GM23338 (cell line): ENCODE data around the gene NKX2-4. TPM values are rescaled to one million over a fixed set of nuclear protein-coding genes. Genes with fewer than 3 reads are reported as not detected.

Experiments used
- ATAC-seq: fragments of 200-7000 bp; cut with Tn5 transposase; 3 replicates; pipeline ENCODE4 v1.9.1; 2020
- DNase-seq: peaks from one replicate; pipeline ENCODE4 v3.0.0-alpha.2; 2015; ENCODE audit warnings: low spot score
- H2AFZ ChIP-seq: fragments of 200-600 bp; sonication (generic); 2 replicates; pipeline ENCODE4 v1.8.0; 2016; ENCODE audit warnings: antibody characterized with exemption, mild to moderate bottlenecking, moderate library complexity
- H3F3A ChIP-seq: fragments of 200-600 bp; sonication (generic); replicated peaks from 2 replicates; pipeline ENCODE4 v1.8.0; 2017; ENCODE audit warnings: antibody characterized with exemption, mixed run types, low read depth
- H3K27ac ChIP-seq: fragments of 200-600 bp; sonication (generic); 2 replicates; pipeline ENCODE4 v1.6.1; 2016; ENCODE audit warnings: low read depth
- H3K27me3 ChIP-seq: fragments of 200-600 bp; sonication (generic); 2 replicates; pipeline ENCODE4 v1.8.0; 2016; ENCODE audit warnings: mild to moderate bottlenecking, mixed run types, moderate library complexity; ENCODE audit not compliant: insufficient read depth
- H3K36me3 ChIP-seq: fragments of 200-600 bp; sonication (generic); 2 replicates; pipeline ENCODE4 v1.8.0; 2016; ENCODE audit warnings: mild to moderate bottlenecking; ENCODE audit not compliant: insufficient read depth
- H3K4me1 ChIP-seq: fragments of 200-600 bp; sonication (generic); 2 replicates; pipeline ENCODE4 v1.8.0; 2016; ENCODE audit warnings: mild to moderate bottlenecking, moderate library complexity; ENCODE audit not compliant: insufficient read depth
- H3K4me2 ChIP-seq: fragments of 200-600 bp; sonication (generic); 2 replicates; pipeline ENCODE4 v1.7.1; 2017; ENCODE audit warnings: mixed run types
- H3K4me3 ChIP-seq: fragments of 200-600 bp; sonication (generic); 2 replicates; pipeline ENCODE4 v1.6.1; 2016; ENCODE audit warnings: mixed run types
- H3K79me2 ChIP-seq: fragments of 200-600 bp; sonication (generic); replicated peaks from 2 replicates; pipeline ENCODE4 v1.8.0; 2017; ENCODE audit warnings: mild to moderate bottlenecking; ENCODE audit not compliant: insufficient read depth
- H3K9me2 ChIP-seq: fragments of 200-600 bp; sonication (generic); 2 replicates; pipeline ENCODE4 v1.8.0; 2017; ENCODE audit not compliant: insufficient read depth
- H4K20me1 ChIP-seq: fragments of 200-600 bp; sonication (generic); replicated peaks from 2 replicates; pipeline ENCODE4 v1.8.0; 2017; ENCODE audit warnings: mild to moderate bottlenecking; ENCODE audit not compliant: insufficient read depth
- H3K27ac Mint-ChIP-seq: 2 replicates; pipeline ENCODE4 v1.8.0; 2020; ENCODE audit warnings: inconsistent platforms, mild to moderate bottlenecking, moderate library complexity, mixed read lengths
- H3K27me3 Mint-ChIP-seq: 3 replicates; pipeline ENCODE4 v1.8.0; 2022; ENCODE audit warnings: low read depth, mild to moderate bottlenecking, moderate library complexity, mixed read lengths, inconsistent platforms; ENCODE audit not compliant: insufficient read depth, poor library complexity
- H3K36me3 Mint-ChIP-seq: 3 replicates; pipeline ENCODE4 v1.8.0; 2021; ENCODE audit warnings: low read depth, mild to moderate bottlenecking, inconsistent platforms, moderate library complexity, mixed read lengths
- H3K4me1 Mint-ChIP-seq: 3 replicates; pipeline ENCODE4 v1.8.0; 2020; ENCODE audit warnings: mild to moderate bottlenecking, inconsistent platforms, mixed read lengths
- H3K4me3 Mint-ChIP-seq: 3 replicates; pipeline ENCODE4 v1.8.0; 2021; ENCODE audit warnings: moderate library complexity, mild to moderate bottlenecking, inconsistent platforms, mixed read lengths
- H3K9me3 Mint-ChIP-seq: 3 replicates; pipeline ENCODE4 v1.8.0; 2020; ENCODE audit warnings: moderate library complexity, mild to moderate bottlenecking, inconsistent platforms, mixed read lengths
- CREB1 ChIP-seq: fragments of 250-450 bp; sonication (Bioruptor Pico); IDR thresholded peaks from 2 replicates; pipeline ENCODE4 v1.5.0; 2020; ENCODE audit warnings: low read depth, mild to moderate bottlenecking, moderate library complexity
- EZH2 ChIP-seq: fragments of 200-600 bp; sonication (generic); IDR thresholded peaks from one replicate; pipeline ENCODE4 v1.8.0; 2017; ENCODE audit warnings: antibody characterized with exemption, mild to moderate bottlenecking, low read depth; ENCODE audit not compliant: unreplicated experiment
- EZH2phosphoT487 ChIP-seq: fragments of 200-600 bp; sonication (generic); IDR thresholded peaks from one replicate; pipeline ENCODE4 v1.8.1; 2018; ENCODE audit warnings: antibody characterized with exemption; ENCODE audit not compliant: unreplicated experiment
- JUNB ChIP-seq: IDR thresholded peaks from one replicate; pipeline ENCODE4 v1.6.1; 2016; ENCODE audit warnings: antibody characterized with exemption; ENCODE audit not compliant: unreplicated experiment
- NANOG ChIP-seq: IDR thresholded peaks from 2 replicates; pipeline ENCODE4 v1.6.1; 2016; ENCODE audit warnings: antibody characterized with exemption, borderline replicate concordance
- POLR2AphosphoS5 ChIP-seq: IDR thresholded peaks from 2 replicates; pipeline ENCODE4 v1.6.1; 2016; ENCODE audit warnings: antibody characterized with exemption, low read depth
- STAT1 ChIP-seq: IDR thresholded peaks from one replicate; pipeline ENCODE4 v1.6.1; 2016; ENCODE audit warnings: antibody characterized with exemption; ENCODE audit not compliant: unreplicated experiment
- ZNF114 ChIP-seq: fragments of 250-450 bp; sonication (Bioruptor Pico); IDR thresholded peaks from 2 replicates; pipeline ENCODE4 v1.5.0; 2020; ENCODE audit warnings: mild to moderate bottlenecking, moderate library complexity
- ZNF331 ChIP-seq: fragments of 250-450 bp; sonication (Bioruptor Pico); IDR thresholded peaks from 2 replicates; pipeline ENCODE4 v1.5.0; 2020; ENCODE audit warnings: low read depth, mild to moderate bottlenecking, moderate library complexity
- polyA plus RNA-seq: library from polyadenylated mRNA; unstranded; fragments of >200 nt; fragmentation: Nextera tagmentation; extraction: Ambion mirVana; gene quantifications from 2 replicates; pipeline ENCODE4 v1.2.1, GENCODE V29; 2016
- total RNA-seq: library from RNA; depleted of rRNA; stranded (reverse); fragments of >200 nt; shearing (Covaris generic); gene quantifications from 2 replicates; pipeline ENCODE4 v1.2.3, GENCODE V29; 2014
- TF ChIP-seq, protein P1 (sequence below): fragments of 250-450 bp; sonication (Bioruptor Pico); IDR thresholded peaks from 2 replicates; pipeline ENCODE4 v1.5.0; 2020; ENCODE audit warnings: mild to moderate bottlenecking, moderate library complexity
- TF ChIP-seq, protein P2 (sequence below), 2 experiments: fragments of 200-600 bp in 1 of 2; sonication (generic) in 1 of 2; conservative IDR thresholded peaks; 2 replicates each; pipeline versions ENCODE4 v1.5.1 to v1.6.1; 2016 to 2017; ENCODE audit warnings: antibody characterized with exemption in 2 of 2, low read depth in 2 of 2, mild to moderate bottlenecking in 2 of 2, moderate library complexity in 1 of 2
- TF ChIP-seq, protein P3 (sequence below): IDR thresholded peaks from 2 replicates; pipeline ENCODE4 v1.6.1; 2016; ENCODE audit warnings: antibody characterized with exemption
- TF ChIP-seq, protein P4 (sequence below): IDR thresholded peaks from one replicate; pipeline ENCODE4 v1.6.1; 2018; ENCODE audit warnings: antibody characterized with exemption; ENCODE audit not compliant: unreplicated experiment

Gene NKX2-4
- total and polyA plus RNA-seq, 2 experiments from 2014 or later, result 0.61 to 2.1 TPM

DNA sequence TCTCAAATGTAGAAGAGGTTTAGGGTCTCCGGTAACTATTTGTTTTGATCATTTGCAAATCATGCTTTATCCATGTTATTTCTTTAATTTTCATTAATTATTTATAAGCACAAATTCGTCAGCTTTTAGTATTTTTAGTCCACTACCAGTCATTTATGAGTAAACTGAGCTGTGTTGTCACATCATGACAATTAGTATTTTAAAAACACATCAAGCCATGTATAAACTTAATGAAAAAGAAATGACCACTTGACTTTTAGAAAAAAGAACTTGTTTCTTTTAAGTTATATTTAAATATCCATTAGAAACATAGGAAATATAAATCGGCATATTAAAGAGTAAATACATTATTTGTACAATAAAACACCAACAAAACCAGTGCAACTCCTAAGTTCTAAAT, 2.8 kb downstream of the NKX2-4 start:
- Histone ChIP-seq H4K20me1 (peaks cover 16% of the 10 kb centered on the region), H3K4me2 (no peak overlapping the region), H3K4me3 (no peak overlapping the region), H3K36me3 (no peaks in the 10 kb centered on the region), H2AFZ (no peak overlapping the region), H3K9me2 (no peaks in the 10 kb centered on the region), H3K27ac (no peak overlapping the region), H3F3A (0 out of 2 replicates have a peak, but pooled peaks cover 4% of the 10 kb centered on the region), H3K4me1 (peaks cover 51% of the 10 kb centered on the region), H3K27me3 (peaks cover 96% of the 10 kb centered on the region), H3K79me2 (no peaks in the 10 kb centered on the region)
- TF ChIP-seq, protein P1, sequence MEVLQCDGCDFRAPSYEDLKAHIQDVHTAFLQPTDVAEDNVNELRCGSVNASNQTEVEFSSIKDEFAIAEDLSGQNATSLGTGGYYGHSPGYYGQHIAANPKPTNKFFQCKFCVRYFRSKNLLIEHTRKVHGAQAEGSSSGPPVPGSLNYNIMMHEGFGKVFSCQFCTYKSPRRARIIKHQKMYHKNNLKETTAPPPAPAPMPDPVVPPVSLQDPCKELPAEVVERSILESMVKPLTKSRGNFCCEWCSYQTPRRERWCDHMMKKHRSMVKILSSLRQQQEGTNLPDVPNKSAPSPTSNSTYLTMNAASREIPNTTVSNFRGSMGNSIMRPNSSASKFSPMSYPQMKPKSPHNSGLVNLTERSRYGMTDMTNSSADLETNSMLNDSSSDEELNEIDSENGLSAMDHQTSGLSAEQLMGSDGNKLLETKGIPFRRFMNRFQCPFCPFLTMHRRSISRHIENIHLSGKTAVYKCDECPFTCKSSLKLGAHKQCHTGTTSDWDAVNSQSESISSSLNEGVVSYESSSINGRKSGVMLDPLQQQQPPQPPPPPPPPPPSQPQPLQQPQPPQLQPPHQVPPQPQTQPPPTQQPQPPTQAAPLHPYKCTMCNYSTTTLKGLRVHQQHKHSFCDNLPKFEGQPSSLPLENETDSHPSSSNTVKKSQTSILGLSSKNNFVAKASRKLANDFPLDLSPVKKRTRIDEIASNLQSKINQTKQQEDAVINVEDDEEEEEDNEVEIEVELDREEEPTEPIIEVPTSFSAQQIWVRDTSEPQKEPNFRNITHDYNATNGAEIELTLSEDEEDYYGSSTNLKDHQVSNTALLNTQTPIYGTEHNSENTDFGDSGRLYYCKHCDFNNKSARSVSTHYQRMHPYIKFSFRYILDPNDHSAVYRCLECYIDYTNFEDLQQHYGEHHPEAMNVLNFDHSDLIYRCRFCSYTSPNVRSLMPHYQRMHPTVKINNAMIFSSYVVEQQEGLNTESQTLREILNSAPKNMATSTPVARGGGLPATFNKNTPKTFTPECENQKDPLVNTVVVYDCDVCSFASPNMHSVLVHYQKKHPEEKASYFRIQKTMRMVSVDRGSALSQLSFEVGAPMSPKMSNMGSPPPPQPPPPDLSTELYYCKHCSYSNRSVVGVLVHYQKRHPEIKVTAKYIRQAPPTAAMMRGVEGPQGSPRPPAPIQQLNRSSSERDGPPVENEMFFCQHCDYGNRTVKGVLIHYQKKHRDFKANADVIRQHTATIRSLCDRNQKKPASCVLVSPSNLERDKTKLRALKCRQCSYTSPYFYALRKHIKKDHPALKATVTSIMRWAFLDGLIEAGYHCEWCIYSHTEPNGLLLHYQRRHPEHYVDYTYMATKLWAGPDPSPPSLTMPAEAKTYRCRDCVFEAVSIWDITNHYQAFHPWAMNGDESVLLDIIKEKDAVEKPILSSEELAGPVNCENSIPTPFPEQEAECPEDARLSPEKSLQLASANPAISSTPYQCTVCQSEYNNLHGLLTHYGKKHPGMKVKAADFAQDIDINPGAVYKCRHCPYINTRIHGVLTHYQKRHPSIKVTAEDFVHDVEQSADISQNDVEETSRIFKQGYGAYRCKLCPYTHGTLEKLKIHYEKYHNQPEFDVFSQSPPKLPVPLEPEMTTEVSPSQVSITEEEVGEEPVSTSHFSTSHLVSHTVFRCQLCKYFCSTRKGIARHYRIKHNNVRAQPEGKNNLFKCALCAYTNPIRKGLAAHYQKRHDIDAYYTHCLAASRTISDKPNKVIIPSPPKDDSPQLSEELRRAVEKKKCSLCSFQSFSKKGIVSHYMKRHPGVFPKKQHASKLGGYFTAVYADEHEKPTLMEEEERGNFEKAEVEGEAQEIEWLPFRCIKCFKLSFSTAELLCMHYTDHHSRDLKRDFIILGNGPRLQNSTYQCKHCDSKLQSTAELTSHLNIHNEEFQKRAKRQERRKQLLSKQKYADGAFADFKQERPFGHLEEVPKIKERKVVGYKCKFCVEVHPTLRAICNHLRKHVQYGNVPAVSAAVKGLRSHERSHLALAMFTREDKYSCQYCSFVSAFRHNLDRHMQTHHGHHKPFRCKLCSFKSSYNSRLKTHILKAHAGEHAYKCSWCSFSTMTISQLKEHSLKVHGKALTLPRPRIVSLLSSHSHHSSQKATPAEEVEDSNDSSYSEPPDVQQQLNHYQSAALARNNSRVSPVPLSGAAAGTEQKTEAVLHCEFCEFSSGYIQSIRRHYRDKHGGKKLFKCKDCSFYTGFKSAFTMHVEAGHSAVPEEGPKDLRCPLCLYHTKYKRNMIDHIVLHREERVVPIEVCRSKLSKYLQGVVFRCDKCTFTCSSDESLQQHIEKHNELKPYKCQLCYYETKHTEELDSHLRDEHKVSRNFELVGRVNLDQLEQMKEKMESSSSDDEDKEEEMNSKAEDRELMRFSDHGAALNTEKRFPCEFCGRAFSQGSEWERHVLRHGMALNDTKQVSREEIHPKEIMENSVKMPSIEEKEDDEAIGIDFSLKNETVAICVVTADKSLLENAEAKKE, result no peak
- no peak for TF ChIP-seq NANOG
- TF ChIP-seq JUNB, result no peak
- TF ChIP-seq ZNF331, result no peak
- TF ChIP-seq, protein P2, sequence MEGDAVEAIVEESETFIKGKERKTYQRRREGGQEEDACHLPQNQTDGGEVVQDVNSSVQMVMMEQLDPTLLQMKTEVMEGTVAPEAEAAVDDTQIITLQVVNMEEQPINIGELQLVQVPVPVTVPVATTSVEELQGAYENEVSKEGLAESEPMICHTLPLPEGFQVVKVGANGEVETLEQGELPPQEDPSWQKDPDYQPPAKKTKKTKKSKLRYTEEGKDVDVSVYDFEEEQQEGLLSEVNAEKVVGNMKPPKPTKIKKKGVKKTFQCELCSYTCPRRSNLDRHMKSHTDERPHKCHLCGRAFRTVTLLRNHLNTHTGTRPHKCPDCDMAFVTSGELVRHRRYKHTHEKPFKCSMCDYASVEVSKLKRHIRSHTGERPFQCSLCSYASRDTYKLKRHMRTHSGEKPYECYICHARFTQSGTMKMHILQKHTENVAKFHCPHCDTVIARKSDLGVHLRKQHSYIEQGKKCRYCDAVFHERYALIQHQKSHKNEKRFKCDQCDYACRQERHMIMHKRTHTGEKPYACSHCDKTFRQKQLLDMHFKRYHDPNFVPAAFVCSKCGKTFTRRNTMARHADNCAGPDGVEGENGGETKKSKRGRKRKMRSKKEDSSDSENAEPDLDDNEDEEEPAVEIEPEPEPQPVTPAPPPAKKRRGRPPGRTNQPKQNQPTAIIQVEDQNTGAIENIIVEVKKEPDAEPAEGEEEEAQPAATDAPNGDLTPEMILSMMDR (conservative IDR thresholded peaks at IDR 0.05; ENCODE audit: low read depth in 2 of 2), result no peak
- TF ChIP-seq EZH2phosphoT487, result no peak
- TF ChIP-seq, protein P3, sequence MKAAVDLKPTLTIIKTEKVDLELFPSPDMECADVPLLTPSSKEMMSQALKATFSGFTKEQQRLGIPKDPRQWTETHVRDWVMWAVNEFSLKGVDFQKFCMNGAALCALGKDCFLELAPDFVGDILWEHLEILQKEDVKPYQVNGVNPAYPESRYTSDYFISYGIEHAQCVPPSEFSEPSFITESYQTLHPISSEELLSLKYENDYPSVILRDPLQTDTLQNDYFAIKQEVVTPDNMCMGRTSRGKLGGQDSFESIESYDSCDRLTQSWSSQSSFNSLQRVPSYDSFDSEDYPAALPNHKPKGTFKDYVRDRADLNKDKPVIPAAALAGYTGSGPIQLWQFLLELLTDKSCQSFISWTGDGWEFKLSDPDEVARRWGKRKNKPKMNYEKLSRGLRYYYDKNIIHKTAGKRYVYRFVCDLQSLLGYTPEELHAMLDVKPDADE, result no peak
- no peak for TF ChIP-seq STAT1
- TF ChIP-seq ZNF114, result no peak
- TF ChIP-seq, protein P4, sequence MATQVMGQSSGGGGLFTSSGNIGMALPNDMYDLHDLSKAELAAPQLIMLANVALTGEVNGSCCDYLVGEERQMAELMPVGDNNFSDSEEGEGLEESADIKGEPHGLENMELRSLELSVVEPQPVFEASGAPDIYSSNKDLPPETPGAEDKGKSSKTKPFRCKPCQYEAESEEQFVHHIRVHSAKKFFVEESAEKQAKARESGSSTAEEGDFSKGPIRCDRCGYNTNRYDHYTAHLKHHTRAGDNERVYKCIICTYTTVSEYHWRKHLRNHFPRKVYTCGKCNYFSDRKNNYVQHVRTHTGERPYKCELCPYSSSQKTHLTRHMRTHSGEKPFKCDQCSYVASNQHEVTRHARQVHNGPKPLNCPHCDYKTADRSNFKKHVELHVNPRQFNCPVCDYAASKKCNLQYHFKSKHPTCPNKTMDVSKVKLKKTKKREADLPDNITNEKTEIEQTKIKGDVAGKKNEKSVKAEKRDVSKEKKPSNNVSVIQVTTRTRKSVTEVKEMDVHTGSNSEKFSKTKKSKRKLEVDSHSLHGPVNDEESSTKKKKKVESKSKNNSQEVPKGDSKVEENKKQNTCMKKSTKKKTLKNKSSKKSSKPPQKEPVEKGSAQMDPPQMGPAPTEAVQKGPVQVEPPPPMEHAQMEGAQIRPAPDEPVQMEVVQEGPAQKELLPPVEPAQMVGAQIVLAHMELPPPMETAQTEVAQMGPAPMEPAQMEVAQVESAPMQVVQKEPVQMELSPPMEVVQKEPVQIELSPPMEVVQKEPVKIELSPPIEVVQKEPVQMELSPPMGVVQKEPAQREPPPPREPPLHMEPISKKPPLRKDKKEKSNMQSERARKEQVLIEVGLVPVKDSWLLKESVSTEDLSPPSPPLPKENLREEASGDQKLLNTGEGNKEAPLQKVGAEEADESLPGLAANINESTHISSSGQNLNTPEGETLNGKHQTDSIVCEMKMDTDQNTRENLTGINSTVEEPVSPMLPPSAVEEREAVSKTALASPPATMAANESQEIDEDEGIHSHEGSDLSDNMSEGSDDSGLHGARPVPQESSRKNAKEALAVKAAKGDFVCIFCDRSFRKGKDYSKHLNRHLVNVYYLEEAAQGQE, result no peak
- no peak for TF ChIP-seq CREB1 (CRISPR knock-in tag)
- TF ChIP-seq POLR2AphosphoS5, result no peak
- TF ChIP-seq EZH2, result no peak
- DNase-seq (no peak), ATAC-seq (no peak)
- Mint-ChIP-seq H3K4me3 (no peak overlapping the region), H3K9me3 (peaks cover 9% of the 10 kb centered on the region), H3K36me3 (peaks cover 4% of the 10 kb centered on the region; the same call in 1 of the 3 replicates), H3K27me3 (peaks cover 74% of the 10 kb centered on the region), H3K4me1 (peaks cover 23% of the 10 kb centered on the region), H3K27ac (no peak overlapping the region)
